Stimulated activated CD8-positive, alpha-beta memory T cell treated with anti-CD3 and anti-CD28 coated beads, Interleukin-12 subunit alpha, Interleukin-12 subunit beta, amount 100 ng/mL, for 1 hour (primary cell): ENCODE results near the gene DACH1.

Source experiments
- DNase-seq: peaks from one replicate; pipeline ENCODE4 v3.0.0-alpha.2; 2020; ENCODE audit warnings: low read depth

Gene DACH1

DNA sequence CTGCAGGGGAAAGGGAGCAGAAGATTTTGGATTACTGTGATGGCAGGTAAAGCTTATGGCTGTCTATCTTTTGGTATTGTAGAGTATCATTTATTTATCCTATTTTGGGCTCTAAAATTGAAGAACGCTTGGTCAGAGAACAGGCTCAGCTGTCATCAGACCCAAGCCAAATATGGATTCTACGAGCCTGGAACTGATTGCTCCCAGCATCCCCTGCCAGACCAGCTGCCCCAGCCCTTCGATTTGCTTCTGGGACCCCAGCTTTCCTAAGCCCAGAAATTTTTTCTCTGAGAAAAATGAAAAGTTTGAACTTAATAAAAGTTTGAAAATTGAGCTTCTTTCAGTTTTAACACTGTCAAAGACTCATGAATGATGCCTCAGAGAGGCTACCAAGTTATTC lies 472.8 kb downstream of the DACH1 start:
- no peak for DNase-seq
